HepG2 (cell line): ENCODE results near the gene GPR137. TPM values are rescaled to one million over a fixed set of nuclear protein-coding genes. Genes with fewer than 3 reads are reported as not detected.

Experiments
- ARNTL ChIP-seq: sonication (generic); formaldehyde crosslinking; IDR thresholded peaks from 2 replicates; pipeline ENCODE4 v1.4.0; 2020; ENCODE audit warnings: mild to moderate bottlenecking, missing genetic modification reagents
- EEA1 ChIP-seq: sonication (generic); formaldehyde crosslinking; IDR thresholded peaks from 2 replicates; pipeline ENCODE4 v1.5.1; 2020; ENCODE audit warnings: mild to moderate bottlenecking, missing genetic modification reagents, borderline replicate concordance
- FOXK1 ChIP-seq: sonication (generic); formaldehyde crosslinking; IDR thresholded peaks from 2 replicates; pipeline ENCODE4 v1.4.0; 2020; ENCODE audit warnings: low read depth, missing genetic modification reagents, borderline replicate concordance
- GABPA ChIP-seq, 2 experiments: IDR thresholded peaks; 2 replicates each; pipeline ENCODE4 v1.6.1; 2011 to 2016; ENCODE audit warnings: low read depth in 2 of 2, low read length in 1 of 2, missing biosample characterization in 1 of 2, missing genetic modification characterization in 1 of 2
- HOXA5 ChIP-seq: sonication (generic); formaldehyde crosslinking; IDR thresholded peaks from 2 replicates; pipeline ENCODE4 v1.4.0; 2020; ENCODE audit warnings: missing genetic modification reagents
- MED13 ChIP-seq: sonication (generic); formaldehyde crosslinking; IDR thresholded peaks from 2 replicates; pipeline ENCODE4 v1.5.0; 2020; ENCODE audit warnings: missing genetic modification reagents
- NR2F6 ChIP-seq, 2 experiments: IDR thresholded peaks; 2 replicates each; pipeline ENCODE4 v1.6.1; 2016; ENCODE audit warnings: antibody characterized with exemption in 1 of 2, mild to moderate bottlenecking in 1 of 2
- ONECUT2 ChIP-seq: sonication (generic); formaldehyde crosslinking; IDR thresholded peaks from 2 replicates; pipeline ENCODE4 v1.4.0; 2020; ENCODE audit warnings: missing genetic modification reagents
- REXO4 ChIP-seq: sonication (generic); formaldehyde crosslinking; IDR thresholded peaks from 2 replicates; pipeline ENCODE4 v1.8.0; 2022; ENCODE audit warnings: missing genetic modification reagents, mild to moderate bottlenecking, borderline replicate concordance
- SALL2 ChIP-seq: sonication (generic); formaldehyde crosslinking; IDR thresholded peaks from 2 replicates; pipeline ENCODE4 v1.8.1; 2023; ENCODE audit warnings: mild to moderate bottlenecking, missing genetic modification reagents, inconsistent platforms
- SIN3A ChIP-seq: IDR thresholded peaks from 2 replicates; pipeline ENCODE4 v1.6.1; 2011; ENCODE audit warnings: low read depth, mild to moderate bottlenecking, control low read depth, low read length, borderline replicate concordance
- ZNF136 ChIP-seq: sonication (generic); formaldehyde crosslinking; IDR thresholded peaks from 2 replicates; pipeline ENCODE4 v1.8.1; 2022; ENCODE audit warnings: low read depth, mild to moderate bottlenecking, moderate library complexity, missing genetic modification reagents
- ZSCAN21 ChIP-seq: sonication (generic); formaldehyde crosslinking; IDR thresholded peaks from 2 replicates; pipeline ENCODE4 v1.8.0; 2022; ENCODE audit warnings: mild to moderate bottlenecking, missing genetic modification reagents, moderate library complexity, borderline replicate concordance
- polyA plus RNA-seq, 8 experiments: library from polyadenylated mRNA; depleted of rRNA in 3 of 8; stranded (reverse) in 7 of 8; unstranded in 1 of 8; fragments of >200 nt; fragmentation: Illumina TruSeq in 4 of 8; extraction: Trizol in 4 of 8; gene quantifications; 2 replicates each; pipeline versions ENCODE4 v1.2.1 to v1.2.3, GENCODE V29; 2011 to 2016; ENCODE audit warnings: low read depth in 4 of 8, missing spikeins in 1 of 8, mixed read lengths in 1 of 8; ENCODE audit not compliant: insufficient read depth in 1 of 8
- total RNA-seq, 5 experiments: library from RNA; depleted of rRNA; stranded (reverse); fragments of >200 nt; fragmentation: Illumina TruSeq; extraction: Trizol; gene quantifications; 2 replicates each; pipeline ENCODE4 v1.2.3, GENCODE V29; 2016; ENCODE audit warnings: low read depth in 1 of 5
- TF ChIP-seq, protein P1 (sequence below): sonication (generic); formaldehyde crosslinking; IDR thresholded peaks from 2 replicates; pipeline ENCODE4 v1.8.0; 2022; ENCODE audit warnings: missing genetic modification reagents, low read depth, mild to moderate bottlenecking, borderline replicate concordance
- TF ChIP-seq, protein P2 (sequence below): sonication (generic); formaldehyde crosslinking; IDR thresholded peaks from 2 replicates; pipeline ENCODE4 v1.5.0; 2020; ENCODE audit warnings: mild to moderate bottlenecking, missing genetic modification reagents
- TF ChIP-seq, protein P3 (sequence below), 2 experiments: sonication (generic) in 1 of 2; formaldehyde crosslinking in 1 of 2; IDR thresholded peaks; 2 replicates each; pipeline versions ENCODE4 v1.4.0 to v1.6.1; 2018 to 2020; ENCODE audit warnings: missing genetic modification reagents in 2 of 2, borderline replicate concordance in 1 of 2, low read depth in 1 of 2, mild to moderate bottlenecking in 1 of 2, missing biosample characterization in 1 of 2
- TF ChIP-seq, protein P4 (sequence below): sonication (generic); formaldehyde crosslinking; IDR thresholded peaks from 2 replicates; pipeline ENCODE4 v1.8.1; 2023; ENCODE audit warnings: missing genetic modification reagents, inconsistent platforms, borderline replicate concordance
- TF ChIP-seq, protein P5 (sequence below): sonication (generic); formaldehyde crosslinking; IDR thresholded peaks from 2 replicates; pipeline ENCODE4 v1.4.0; 2020; ENCODE audit warnings: missing genetic modification reagents; ENCODE audit errors: not compliant biosample characterization
- TF ChIP-seq, protein P6 (sequence below): sonication (generic); formaldehyde crosslinking; IDR thresholded peaks from 2 replicates; pipeline ENCODE4 v1.4.0; 2020; ENCODE audit warnings: mild to moderate bottlenecking, missing genetic modification reagents, borderline replicate concordance

GPR137 gene
- total and polyA plus RNA-seq, 2 of the 13 experiments (the other 11 are each of a cell fraction or from before 2014, with no cell fraction given) = 8.5 to 13.2 TPM

DNA sequence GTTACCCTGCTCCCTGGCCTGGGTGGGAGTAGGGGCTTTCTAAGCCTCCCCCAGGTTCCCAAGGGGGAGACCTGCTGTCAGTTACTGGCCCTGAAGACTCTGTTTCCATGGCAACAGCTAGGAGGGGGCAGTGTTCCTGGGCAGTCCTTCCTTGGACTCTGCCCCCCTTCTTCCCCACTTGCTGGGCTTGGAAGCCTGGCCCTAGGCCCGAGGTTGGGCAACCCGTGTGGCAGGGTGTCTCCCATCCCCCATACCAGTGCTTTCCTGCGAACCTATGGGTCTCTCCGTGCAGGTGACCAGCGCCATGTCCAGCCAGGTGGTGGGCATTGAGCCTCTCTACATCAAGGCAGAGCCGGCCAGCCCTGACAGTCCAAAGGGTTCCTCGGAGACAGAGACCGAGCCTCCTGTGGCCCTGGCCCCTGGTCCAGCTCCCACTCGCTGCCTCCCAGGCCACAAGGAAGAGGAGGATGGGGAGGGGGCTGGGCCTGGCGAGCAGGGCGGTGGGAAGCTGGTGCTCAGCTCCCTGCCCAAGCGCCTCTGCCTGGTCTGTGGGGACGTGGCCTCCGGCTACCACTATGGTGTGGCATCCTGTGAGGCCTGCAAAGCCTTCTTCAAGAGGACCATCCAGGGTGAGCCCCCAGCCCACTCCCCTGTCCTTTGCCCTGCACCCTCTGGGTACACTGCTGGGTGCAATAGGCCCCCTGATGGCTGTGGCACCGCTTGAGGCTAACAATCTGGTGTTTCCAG, 21.4 kb downstream of the GPR137 start (continued):
- TF ChIP-seq ZSCAN21 = no peak
- TF ChIP-seq GABPA (IDR thresholded peaks at IDR 0.05; ENCODE audit: low read depth, low read length) = no peak
- TF ChIP-seq GABPA (CRISPR knock-in tag; IDR thresholded peaks at IDR 0.05; ENCODE audit: low read depth) = peak; percentile 29; the same call in 1 of the 2 replicates
- TF ChIP-seq EEA1 = no peak
- TF ChIP-seq SIN3A = peak; percentile 40; the same call in 1 of the 2 replicates
- TF ChIP-seq FOXK1 (CRISPR knock-in tag) = no peak
- TF ChIP-seq, protein P1, sequence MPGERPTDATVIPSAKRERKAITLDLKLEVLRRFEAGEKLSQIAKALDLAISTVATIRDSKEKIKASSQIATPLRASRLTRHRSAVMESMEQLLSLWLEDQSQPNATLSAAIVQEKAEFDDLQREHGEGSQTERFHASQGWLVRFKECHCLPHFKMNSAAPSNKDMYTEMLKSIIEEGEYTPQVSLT (CRISPR knock-in tag) = no peak
- TF ChIP-seq, protein P2, sequence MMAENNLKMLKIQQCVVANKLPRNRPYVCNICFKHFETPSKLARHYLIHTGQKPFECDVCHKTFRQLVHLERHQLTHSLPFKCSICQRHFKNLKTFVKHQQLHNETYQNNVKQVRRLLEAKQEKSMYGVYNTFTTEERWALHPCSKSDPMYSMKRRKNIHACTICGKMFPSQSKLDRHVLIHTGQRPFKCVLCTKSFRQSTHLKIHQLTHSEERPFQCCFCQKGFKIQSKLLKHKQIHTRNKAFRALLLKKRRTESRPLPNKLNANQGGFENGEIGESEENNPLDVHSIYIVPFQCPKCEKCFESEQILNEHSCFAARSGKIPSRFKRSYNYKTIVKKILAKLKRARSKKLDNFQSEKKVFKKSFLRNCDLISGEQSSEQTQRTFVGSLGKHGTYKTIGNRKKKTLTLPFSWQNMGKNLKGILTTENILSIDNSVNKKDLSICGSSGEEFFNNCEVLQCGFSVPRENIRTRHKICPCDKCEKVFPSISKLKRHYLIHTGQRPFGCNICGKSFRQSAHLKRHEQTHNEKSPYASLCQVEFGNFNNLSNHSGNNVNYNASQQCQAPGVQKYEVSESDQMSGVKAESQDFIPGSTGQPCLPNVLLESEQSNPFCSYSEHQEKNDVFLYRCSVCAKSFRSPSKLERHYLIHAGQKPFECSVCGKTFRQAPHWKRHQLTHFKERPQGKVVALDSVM (CRISPR knock-in tag) = no peak
- TF ChIP-seq, protein P3, sequence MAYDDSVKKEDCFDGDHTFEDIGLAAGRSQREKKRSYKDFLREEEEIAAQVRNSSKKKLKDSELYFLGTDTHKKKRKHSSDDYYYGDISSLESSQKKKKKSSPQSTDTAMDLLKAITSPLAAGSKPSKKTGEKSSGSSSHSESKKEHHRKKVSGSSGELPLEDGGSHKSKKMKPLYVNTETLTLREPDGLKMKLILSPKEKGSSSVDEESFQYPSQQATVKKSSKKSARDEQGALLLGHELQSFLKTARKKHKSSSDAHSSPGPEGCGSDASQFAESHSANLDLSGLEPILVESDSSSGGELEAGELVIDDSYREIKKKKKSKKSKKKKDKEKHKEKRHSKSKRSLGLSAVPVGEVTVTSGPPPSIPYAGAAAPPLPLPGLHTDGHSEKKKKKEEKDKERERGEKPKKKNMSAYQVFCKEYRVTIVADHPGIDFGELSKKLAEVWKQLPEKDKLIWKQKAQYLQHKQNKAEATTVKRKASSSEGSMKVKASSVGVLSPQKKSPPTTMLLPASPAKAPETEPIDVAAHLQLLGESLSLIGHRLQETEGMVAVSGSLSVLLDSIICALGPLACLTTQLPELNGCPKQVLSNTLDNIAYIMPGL (CRISPR knock-in tag; IDR thresholded peaks at IDR 0.05; ENCODE audit: borderline replicate concordance in 1 of 2, low read depth in 1 of 2) = no peak
- TF ChIP-seq, protein P4, sequence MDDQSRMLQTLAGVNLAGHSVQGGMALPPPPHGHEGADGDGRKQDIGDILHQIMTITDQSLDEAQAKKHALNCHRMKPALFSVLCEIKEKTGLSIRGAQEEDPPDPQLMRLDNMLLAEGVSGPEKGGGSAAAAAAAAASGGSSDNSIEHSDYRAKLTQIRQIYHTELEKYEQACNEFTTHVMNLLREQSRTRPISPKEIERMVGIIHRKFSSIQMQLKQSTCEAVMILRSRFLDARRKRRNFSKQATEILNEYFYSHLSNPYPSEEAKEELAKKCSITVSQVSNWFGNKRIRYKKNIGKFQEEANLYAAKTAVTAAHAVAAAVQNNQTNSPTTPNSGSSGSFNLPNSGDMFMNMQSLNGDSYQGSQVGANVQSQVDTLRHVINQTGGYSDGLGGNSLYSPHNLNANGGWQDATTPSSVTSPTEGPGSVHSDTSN (CRISPR knock-in tag) = no peak
- no peak for TF ChIP-seq ARNTL
- TF ChIP-seq HOXA5 (CRISPR knock-in tag) = no peak
- no peak for TF ChIP-seq SALL2 (CRISPR knock-in tag)
- TF ChIP-seq, protein P5, sequence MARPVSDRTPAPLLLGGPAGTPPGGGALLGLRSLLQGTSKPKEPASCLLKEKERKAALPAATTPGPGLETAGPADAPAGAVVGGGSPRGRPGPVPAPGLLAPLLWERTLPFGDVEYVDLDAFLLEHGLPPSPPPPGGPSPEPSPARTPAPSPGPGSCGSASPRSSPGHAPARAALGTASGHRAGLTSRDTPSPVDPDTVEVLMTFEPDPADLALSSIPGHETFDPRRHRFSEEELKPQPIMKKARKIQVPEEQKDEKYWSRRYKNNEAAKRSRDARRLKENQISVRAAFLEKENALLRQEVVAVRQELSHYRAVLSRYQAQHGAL (CRISPR knock-in tag) = no peak
- TF ChIP-seq ZNF136 (CRISPR knock-in tag) = no peak
- TF ChIP-seq REXO4 (CRISPR knock-in tag) = no peak
- no peak for TF ChIP-seq ONECUT2 (CRISPR knock-in tag)
- TF ChIP-seq, protein P6, sequence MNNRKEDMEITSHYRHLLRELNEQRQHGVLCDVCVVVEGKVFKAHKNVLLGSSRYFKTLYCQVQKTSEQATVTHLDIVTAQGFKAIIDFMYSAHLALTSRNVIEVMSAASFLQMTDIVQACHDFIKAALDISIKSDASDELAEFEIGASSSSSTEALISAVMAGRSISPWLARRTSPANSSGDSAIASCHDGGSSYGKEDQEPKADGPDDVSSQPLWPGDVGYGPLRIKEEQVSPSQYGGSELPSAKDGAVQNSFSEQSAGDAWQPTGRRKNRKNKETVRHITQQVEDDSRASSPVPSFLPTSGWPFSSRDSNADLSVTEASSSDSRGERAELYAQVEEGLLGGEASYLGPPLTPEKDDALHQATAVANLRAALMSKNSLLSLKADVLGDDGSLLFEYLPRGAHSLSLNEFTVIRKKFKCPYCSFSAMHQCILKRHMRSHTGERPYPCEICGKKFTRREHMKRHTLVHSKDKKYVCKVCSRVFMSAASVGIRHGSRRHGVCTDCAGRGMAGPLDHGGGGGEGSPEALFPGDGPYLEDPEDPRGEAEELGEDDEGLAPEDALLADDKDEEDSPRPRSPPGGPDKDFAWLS (CRISPR knock-in tag) = 0 out of 2 replicates have a peak, but pooled peaks have one; percentile 16
- no peak for TF ChIP-seq MED13 (CRISPR knock-in tag)
- TF ChIP-seq NR2F6 (IDR thresholded peaks at IDR 0.05) = no peak
- TF ChIP-seq NR2F6 (CRISPR knock-in tag; IDR thresholded peaks at IDR 0.05) = 0 out of 2 replicates have a peak, but pooled peaks have one; percentile 28
